ENCODE results near the gene RNF149. TPM values are rescaled to one million over a fixed set of nuclear protein-coding genes. Genes with fewer than 3 reads are reported as not detected.
A peak's percentile ranks its signal among the peaks of the same experiment; 100 is the strongest.

Gene RNF149
- total and polyA plus RNA-seq, 2 donors, result 45.8 to 105 TPM

DNA sequence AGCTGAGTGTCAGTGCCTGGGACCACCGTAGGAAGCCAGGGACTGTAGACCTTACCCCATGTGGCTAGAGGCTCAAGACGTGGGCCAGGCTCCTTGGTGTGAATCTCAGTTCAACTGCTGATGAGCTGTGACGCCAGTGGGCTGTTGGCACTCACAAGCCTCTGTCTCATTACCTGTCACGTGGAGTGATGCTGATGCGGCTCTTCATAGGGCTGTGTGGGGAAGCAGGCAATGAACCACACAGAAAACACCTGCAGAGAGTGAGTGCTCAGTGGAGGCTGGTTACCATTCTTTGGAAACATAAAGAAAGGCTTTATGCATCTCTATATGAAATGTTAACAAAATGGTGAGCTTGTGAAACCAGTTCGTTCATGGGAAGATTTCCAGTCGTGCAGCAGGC is 42.7 kb upstream of the RNF149 start:
- 96% methylated on average over 7 of the region's 7 CpGs for WGBS
- Histone ChIP-seq H3K4me1 (ENCODE audit: control insufficient read depth in 2 of 2, insufficient read depth in 2 of 2, low read length in 2 of 2) (no peaks in the 10 kb centered on the region), H3K4me3 (ENCODE audit: low read length in 2 of 2) (no peak overlapping the region), H3K27ac (ENCODE audit: low read depth in 1 of 2, low read length in 1 of 2) (no peak overlapping the region), H3K9me3 (ENCODE audit: control insufficient read depth in 2 of 2, insufficient read depth in 1 of 2, low read length in 1 of 2) (no peaks in the 10 kb centered on the region), H3K36me3 (ENCODE audit: control insufficient read depth in 2 of 2, insufficient read depth in 2 of 2, low read length in 1 of 2) (no peaks in the 10 kb centered on the region), H3K27me3 (ENCODE audit: control insufficient read depth in 2 of 2, insufficient read depth in 1 of 2, low read length in 1 of 2) (no peaks in the 10 kb centered on the region)
- DNase-seq (ENCODE audit: low read depth in 6 of 9, low spot score in 9 of 9), result no peak

DNA sequence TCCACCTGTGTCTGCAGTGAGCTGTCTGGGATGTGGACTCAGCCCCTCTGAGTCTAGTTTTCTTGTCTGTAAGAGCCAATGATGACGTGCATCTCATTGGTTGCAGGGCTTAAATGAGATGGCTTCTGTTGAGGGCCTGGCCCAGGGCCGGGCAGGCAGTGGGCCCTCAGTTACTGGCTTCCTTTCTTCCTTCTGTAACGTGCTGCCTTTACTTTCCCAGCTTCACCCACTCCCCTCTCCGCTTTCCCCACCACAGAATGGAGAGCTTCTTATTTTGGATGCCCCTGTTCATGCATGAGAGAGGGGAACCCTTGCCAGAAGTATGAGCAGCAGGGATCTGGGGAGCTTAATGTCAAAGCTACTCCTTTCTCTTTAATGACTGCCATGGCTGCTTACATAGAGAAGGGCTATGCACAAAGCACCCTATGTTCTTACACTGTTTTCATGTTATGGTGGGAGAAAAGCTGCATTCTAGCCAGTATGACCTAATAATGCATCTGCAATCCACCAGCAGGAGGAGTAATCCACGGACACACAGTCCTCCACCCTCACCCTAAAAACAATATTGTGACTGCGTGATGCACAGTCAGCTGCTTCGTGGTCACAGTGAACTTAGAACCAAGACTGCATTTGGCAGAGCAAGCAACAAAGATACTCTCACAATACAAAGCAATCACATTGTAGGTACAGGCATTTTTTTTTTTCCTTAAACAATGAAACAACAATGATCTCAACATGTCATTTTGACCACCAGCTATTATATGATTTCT is 41.6 kb upstream of the RNF149 start:
- Histone ChIP-seq H3K27ac (ENCODE audit: low read depth in 1 of 2, low read length in 1 of 2) (no peak overlapping the region), H3K27me3 (ENCODE audit: control insufficient read depth in 2 of 2, insufficient read depth in 1 of 2, low read length in 1 of 2) (no peaks in the 10 kb centered on the region), H3K9me3 (ENCODE audit: control insufficient read depth in 2 of 2, insufficient read depth in 1 of 2, low read length in 1 of 2) (no peaks in the 10 kb centered on the region), H3K36me3 (ENCODE audit: control insufficient read depth in 2 of 2, insufficient read depth in 2 of 2, low read length in 1 of 2) (no peaks in the 10 kb centered on the region), H3K4me3 (ENCODE audit: low read length in 2 of 2) (no peak overlapping the region), H3K4me1 (ENCODE audit: control insufficient read depth in 2 of 2, insufficient read depth in 2 of 2, low read length in 2 of 2) (no peaks in the 10 kb centered on the region)
- DNase-seq (ENCODE audit: low read depth in 6 of 9, low spot score in 9 of 9), result peak in 2 of 9 donors; percentile 21 to 63
- WGBS, result 70% methylated on average over 7 of the region's 7 CpGs

DNA sequence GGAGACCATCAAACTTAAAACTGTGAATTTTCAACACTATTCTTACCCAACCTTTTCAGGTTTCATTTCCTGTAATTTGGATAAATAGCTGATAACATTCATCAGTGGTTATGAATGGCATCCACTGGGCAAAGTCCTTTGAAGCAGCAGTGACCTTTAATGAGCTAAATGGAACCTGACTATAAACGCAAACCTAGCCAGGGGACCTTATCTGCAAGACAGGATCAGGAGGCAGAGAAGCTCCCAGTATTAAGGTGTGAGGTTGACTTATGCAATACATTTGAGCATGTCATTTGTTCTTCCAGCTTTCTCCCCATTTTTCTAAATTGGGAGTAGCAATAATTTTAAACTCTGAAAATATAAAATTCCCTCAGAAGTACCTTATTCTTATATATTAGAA is 40.4 kb upstream of the RNF149 start:
- Histone ChIP-seq H3K27ac (ENCODE audit: low read depth in 1 of 2, low read length in 1 of 2) (no peak overlapping the region), H3K4me1 (ENCODE audit: control insufficient read depth in 2 of 2, insufficient read depth in 2 of 2, low read length in 2 of 2) (no peaks in the 10 kb centered on the region), H3K9me3 (ENCODE audit: control insufficient read depth in 2 of 2, insufficient read depth in 1 of 2, low read length in 1 of 2) (no peaks in the 10 kb centered on the region), H3K36me3 (ENCODE audit: control insufficient read depth in 2 of 2, insufficient read depth in 2 of 2, low read length in 1 of 2) (no peaks in the 10 kb centered on the region), H3K27me3 (ENCODE audit: control insufficient read depth in 2 of 2, insufficient read depth in 1 of 2, low read length in 1 of 2) (no peaks in the 10 kb centered on the region), H3K4me3 (ENCODE audit: low read length in 2 of 2) (no peak overlapping the region)
- WGBS, result 100% methylated on average over 1 of the region's 1 CpG
- DNase-seq (ENCODE audit: low read depth in 6 of 9, low spot score in 9 of 9), result no peak

DNA sequence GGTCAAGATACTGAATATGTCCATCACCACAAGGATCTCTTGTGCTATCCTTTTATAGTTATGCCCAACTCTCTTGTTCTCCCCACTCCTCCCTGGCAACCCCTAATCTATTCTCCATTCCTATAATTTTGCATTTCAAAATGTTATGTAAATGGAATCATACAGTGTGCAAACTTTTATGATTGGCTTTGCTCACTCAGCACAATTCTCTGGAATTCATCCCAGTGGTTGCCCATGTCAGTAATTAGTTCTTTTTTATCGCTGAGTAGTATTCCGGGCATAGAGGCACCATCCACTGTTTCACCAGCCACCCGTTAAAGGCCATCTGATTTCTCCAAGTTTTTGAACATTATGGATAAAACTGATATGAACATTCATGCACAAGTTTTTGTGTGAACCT is 38.4 kb upstream of the RNF149 start:
- H3K36me3 ChIP-seq (ENCODE audit: control insufficient read depth in 2 of 2, insufficient read depth in 2 of 2, low read length in 1 of 2), result no peaks in the 10 kb centered on the region
- no peaks in the 10 kb centered on the region for H3K9me3 ChIP-seq (ENCODE audit: control insufficient read depth in 2 of 2, insufficient read depth in 1 of 2, low read length in 1 of 2)
- 97% methylated on average over 3 of the region's 3 CpGs for WGBS
- no peaks in the 10 kb centered on the region for H3K27me3 ChIP-seq (ENCODE audit: control insufficient read depth in 2 of 2, insufficient read depth in 1 of 2, low read length in 1 of 2)
- H3K4me3 ChIP-seq (ENCODE audit: low read length in 2 of 2), result no peak overlapping the region
- no peak for DNase-seq (ENCODE audit: low read depth in 6 of 9, low spot score in 9 of 9)
- no peak overlapping the region for H3K27ac ChIP-seq (ENCODE audit: low read depth in 1 of 2, low read length in 1 of 2)
- peaks cover 0 to 7% of the 10 kb centered on the region in 2 donors for H3K4me1 ChIP-seq (ENCODE audit: control insufficient read depth in 2 of 2, insufficient read depth in 2 of 2, low read length in 2 of 2)

DNA sequence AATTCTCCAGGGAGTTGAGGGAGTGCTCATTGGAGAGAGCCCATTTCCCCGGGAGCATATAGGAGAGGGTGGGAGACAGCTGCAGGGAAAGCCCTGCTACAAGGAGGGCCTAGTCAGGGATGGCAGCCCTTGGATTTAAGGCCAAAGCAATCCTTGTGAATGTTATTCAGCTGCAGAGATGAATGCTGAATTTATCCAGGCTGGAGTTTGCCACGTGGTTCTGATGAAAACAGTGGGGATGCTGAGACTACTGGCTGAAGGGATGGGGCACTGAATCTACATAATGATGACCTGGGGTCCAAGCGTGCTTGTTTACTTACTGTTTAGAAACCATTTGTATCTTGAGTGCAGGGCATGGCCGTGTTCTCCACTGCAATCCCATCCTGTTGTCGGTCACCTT is 35.6 kb upstream of the RNF149 start:
- Histone ChIP-seq H3K9me3 (ENCODE audit: control insufficient read depth in 2 of 2, insufficient read depth in 1 of 2, low read length in 1 of 2) (no peaks in the 10 kb centered on the region), H3K27me3 (ENCODE audit: control insufficient read depth in 2 of 2, insufficient read depth in 1 of 2, low read length in 1 of 2) (no peaks in the 10 kb centered on the region), H3K4me1 (ENCODE audit: control insufficient read depth in 2 of 2, insufficient read depth in 2 of 2, low read length in 2 of 2) (peaks cover 0 to 8% of the 10 kb centered on the region in 2 donors), H3K36me3 (ENCODE audit: control insufficient read depth in 2 of 2, insufficient read depth in 2 of 2, low read length in 1 of 2) (no peaks in the 10 kb centered on the region), H3K27ac (ENCODE audit: low read depth in 1 of 2, low read length in 1 of 2) (no peak overlapping the region), H3K4me3 (ENCODE audit: low read length in 2 of 2) (no peak overlapping the region)
- 97% methylated on average over 5 of the region's 5 CpGs for WGBS
- no peak for DNase-seq (ENCODE audit: low read depth in 6 of 9, low spot score in 9 of 9)

DNA sequence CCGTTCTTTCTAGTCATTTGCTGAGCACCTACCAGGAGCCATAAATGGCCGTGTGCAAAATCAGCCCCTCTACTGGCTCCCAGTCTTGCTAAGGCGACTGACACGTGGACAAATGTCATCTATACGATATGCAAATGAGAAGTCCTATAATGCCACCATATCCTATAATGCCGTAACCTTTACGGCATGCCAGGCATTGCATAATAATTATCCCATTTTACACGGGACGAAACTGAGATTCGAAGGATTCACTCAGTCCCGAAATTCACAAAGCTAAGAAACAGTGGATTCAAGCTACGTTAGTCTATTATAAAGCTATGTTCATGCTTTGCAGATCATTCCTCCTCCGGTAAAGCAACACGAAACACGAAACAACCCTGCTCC is 34.1 kb upstream of the RNF149 start:
- H3K9me3 ChIP-seq (ENCODE audit: control insufficient read depth in 2 of 2, insufficient read depth in 1 of 2, low read length in 1 of 2), result no peaks in the 10 kb centered on the region
- no peak overlapping the region for H3K4me3 ChIP-seq (ENCODE audit: low read length in 2 of 2)
- WGBS, result 96% methylated on average over 15 of the region's 15 CpGs
- H3K4me1 ChIP-seq (ENCODE audit: control insufficient read depth in 2 of 2, insufficient read depth in 2 of 2, low read length in 2 of 2), result peaks cover 0 to 8% of the 10 kb centered on the region in 2 donors
- no peaks in the 10 kb centered on the region for H3K27me3 ChIP-seq (ENCODE audit: control insufficient read depth in 2 of 2, insufficient read depth in 1 of 2, low read length in 1 of 2)
- no peaks in the 10 kb centered on the region for H3K36me3 ChIP-seq (ENCODE audit: control insufficient read depth in 2 of 2, insufficient read depth in 2 of 2, low read length in 1 of 2)
- no peak overlapping the region for H3K27ac ChIP-seq (ENCODE audit: low read depth in 1 of 2, low read length in 1 of 2)
- DNase-seq (ENCODE audit: low read depth in 6 of 9, low spot score in 9 of 9), result no peak

DNA sequence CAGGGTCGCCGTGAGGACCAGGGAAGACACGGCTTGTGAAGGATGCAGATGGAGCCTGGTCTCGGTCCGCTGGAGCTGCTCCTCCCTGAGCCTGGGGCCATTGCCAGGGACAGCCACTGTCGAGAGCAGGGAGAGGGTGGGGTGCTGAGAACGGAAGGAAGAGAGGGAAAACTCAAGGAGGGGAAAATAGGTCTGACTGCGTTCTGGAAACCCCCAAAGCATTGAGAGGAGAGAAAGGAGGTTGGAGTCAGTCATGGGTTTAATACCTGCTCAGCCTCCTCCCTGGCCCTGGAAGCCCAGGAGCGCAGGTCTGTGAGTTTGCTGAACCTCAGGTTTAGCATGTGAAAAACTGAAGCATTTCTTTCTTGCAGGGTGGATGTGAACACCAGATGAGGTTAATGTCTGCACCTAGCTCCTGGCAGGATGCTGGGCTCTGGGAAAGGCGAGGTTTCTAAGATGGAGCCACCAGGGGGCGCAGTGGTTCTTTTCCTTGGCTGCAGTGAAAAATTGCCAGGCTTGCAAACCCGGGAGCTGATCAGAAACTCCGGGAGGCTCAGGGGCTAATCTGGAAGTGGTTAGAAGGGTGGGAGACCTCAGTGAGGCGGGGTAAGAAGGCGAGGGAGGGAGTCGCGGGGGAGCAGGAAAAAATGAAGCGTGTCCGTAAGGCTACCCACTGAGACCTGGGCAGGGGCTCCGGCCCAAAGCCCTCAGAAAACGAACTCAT is 33.6 kb upstream of the RNF149 start:
- H3K4me3 ChIP-seq (ENCODE audit: low read length in 2 of 2), result no peak overlapping the region
- DNase-seq (ENCODE audit: low read depth in 6 of 9, low spot score in 9 of 9), result peak in 6 of 9 donors; percentile 50 to 83 (median 74)
- WGBS, result 70% methylated on average over 21 of the region's 21 CpGs
- H3K27me3 ChIP-seq (ENCODE audit: control insufficient read depth in 2 of 2, insufficient read depth in 1 of 2, low read length in 1 of 2), result no peaks in the 10 kb centered on the region
- H3K27ac ChIP-seq (ENCODE audit: low read depth in 1 of 2, low read length in 1 of 2), result no peak overlapping the region
- H3K36me3 ChIP-seq (ENCODE audit: control insufficient read depth in 2 of 2, insufficient read depth in 2 of 2, low read length in 1 of 2), result no peaks in the 10 kb centered on the region
- H3K4me1 ChIP-seq (ENCODE audit: control insufficient read depth in 2 of 2, insufficient read depth in 2 of 2, low read length in 2 of 2), result peaks cover 0 to 8% of the 10 kb centered on the region in 2 donors
- H3K9me3 ChIP-seq (ENCODE audit: control insufficient read depth in 2 of 2, insufficient read depth in 1 of 2, low read length in 1 of 2), result no peaks in the 10 kb centered on the region

DNA sequence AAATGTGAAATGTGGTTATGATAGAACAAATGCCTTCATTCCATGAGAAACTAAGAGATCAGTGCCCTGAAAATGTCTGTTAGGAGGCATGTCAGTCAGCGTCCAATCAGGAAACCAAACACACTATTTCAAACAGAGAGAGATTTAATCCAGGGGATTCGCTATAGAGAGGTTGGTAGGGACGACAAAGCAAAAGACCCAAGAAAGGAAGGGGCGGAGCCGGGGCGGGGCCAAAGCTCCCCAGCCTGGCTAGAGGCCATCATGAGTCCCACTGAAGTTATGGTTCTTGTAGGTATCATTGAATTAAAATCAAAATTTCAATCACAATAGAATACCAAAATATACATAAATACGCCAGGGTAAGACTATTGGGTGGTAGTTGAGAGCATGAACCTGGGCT is 32.9 kb upstream of the RNF149 start:
- H3K27ac ChIP-seq (ENCODE audit: low read depth in 1 of 2, low read length in 1 of 2), result no peak overlapping the region
- 88% methylated on average over 7 of the region's 7 CpGs for WGBS
- peak in 1 of 9 donors; percentile 36 for DNase-seq (ENCODE audit: low read depth in 6 of 9, low spot score in 9 of 9)

DNA sequence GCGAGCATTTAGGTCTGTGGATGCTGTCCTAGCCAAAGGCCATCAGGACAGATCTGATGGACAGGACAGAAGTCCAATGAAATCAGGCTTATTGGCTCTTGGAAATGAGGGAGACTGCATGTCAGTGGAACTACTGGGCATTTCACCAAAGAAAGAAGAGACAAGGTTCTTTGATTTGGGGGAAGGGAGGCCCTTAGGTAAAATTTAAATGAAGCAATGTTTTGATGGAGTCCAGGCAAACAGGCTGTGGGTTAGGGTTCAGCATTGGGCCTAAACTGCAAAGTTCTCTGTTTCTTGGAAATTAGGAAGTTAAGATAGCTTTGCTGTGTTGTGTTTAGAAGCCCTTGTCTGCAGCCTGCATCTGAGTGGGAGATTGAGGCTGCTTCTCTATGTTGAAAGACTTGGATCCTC is 31.6 kb upstream of the RNF149 start:
- Histone ChIP-seq H3K9me3 (ENCODE audit: control insufficient read depth in 2 of 2, insufficient read depth in 1 of 2, low read length in 1 of 2) (no peaks in the 10 kb centered on the region), H3K27ac (ENCODE audit: low read depth in 1 of 2, low read length in 1 of 2) (no peak overlapping the region), H3K27me3 (ENCODE audit: control insufficient read depth in 2 of 2, insufficient read depth in 1 of 2, low read length in 1 of 2) (no peaks in the 10 kb centered on the region), H3K4me1 (ENCODE audit: control insufficient read depth in 2 of 2, insufficient read depth in 2 of 2, low read length in 2 of 2) (peaks cover 0 to 8% of the 10 kb centered on the region in 2 donors), H3K4me3 (ENCODE audit: low read length in 2 of 2) (no peak overlapping the region), H3K36me3 (ENCODE audit: control insufficient read depth in 2 of 2, insufficient read depth in 2 of 2, low read length in 1 of 2) (no peaks in the 10 kb centered on the region)
- DNase-seq (ENCODE audit: low read depth in 6 of 9, low spot score in 9 of 9), result no peak
- WGBS, result 98% methylated on average over 1 of the region's 1 CpG

More for the DNA sequence above, 32.9 kb upstream of the RNF149 start:
- Histone ChIP-seq H3K4me3 (ENCODE audit: low read length in 2 of 2) (no peak overlapping the region), H3K27me3 (ENCODE audit: control insufficient read depth in 2 of 2, insufficient read depth in 1 of 2, low read length in 1 of 2) (no peaks in the 10 kb centered on the region), H3K4me1 (ENCODE audit: control insufficient read depth in 2 of 2, insufficient read depth in 2 of 2, low read length in 2 of 2) (peaks cover 0 to 8% of the 10 kb centered on the region in 2 donors), H3K9me3 (ENCODE audit: control insufficient read depth in 2 of 2, insufficient read depth in 1 of 2, low read length in 1 of 2) (no peaks in the 10 kb centered on the region), H3K36me3 (ENCODE audit: control insufficient read depth in 2 of 2, insufficient read depth in 2 of 2, low read length in 1 of 2) (no peaks in the 10 kb centered on the region)
